ENCODE results near the gene CCDC88B.

DNA sequence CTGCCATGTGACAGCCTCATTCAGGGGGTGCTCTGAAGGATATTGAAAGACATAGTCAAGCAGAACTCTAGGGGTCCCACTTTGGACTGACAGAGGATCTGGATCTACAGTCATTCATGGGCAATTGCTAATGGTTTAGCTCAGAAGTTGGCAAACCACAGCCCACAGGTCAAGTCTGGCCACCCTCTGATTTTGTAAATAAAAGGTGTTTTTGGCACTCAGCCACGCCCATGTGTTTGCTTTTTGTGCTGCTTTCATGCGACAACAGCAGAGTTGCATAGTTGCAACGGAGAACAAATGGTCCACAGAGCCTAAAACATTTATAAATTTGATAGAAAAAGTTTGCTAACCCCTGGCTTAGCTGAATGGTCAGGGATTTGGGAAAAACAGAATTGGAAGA is 60.7 kb downstream of the CCDC88B start:
- TF ChIP-seq, protein P1, sequence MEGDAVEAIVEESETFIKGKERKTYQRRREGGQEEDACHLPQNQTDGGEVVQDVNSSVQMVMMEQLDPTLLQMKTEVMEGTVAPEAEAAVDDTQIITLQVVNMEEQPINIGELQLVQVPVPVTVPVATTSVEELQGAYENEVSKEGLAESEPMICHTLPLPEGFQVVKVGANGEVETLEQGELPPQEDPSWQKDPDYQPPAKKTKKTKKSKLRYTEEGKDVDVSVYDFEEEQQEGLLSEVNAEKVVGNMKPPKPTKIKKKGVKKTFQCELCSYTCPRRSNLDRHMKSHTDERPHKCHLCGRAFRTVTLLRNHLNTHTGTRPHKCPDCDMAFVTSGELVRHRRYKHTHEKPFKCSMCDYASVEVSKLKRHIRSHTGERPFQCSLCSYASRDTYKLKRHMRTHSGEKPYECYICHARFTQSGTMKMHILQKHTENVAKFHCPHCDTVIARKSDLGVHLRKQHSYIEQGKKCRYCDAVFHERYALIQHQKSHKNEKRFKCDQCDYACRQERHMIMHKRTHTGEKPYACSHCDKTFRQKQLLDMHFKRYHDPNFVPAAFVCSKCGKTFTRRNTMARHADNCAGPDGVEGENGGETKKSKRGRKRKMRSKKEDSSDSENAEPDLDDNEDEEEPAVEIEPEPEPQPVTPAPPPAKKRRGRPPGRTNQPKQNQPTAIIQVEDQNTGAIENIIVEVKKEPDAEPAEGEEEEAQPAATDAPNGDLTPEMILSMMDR (IDR thresholded peaks at IDR 0.05; ENCODE audit: poor library complexity, severe bottlenecking), result no peak
- TF ChIP-seq MXI1 (conservative IDR thresholded peaks at IDR 0.05; ENCODE audit: poor library complexity, severe bottlenecking), result no peak
- TF ChIP-seq, protein P2, sequence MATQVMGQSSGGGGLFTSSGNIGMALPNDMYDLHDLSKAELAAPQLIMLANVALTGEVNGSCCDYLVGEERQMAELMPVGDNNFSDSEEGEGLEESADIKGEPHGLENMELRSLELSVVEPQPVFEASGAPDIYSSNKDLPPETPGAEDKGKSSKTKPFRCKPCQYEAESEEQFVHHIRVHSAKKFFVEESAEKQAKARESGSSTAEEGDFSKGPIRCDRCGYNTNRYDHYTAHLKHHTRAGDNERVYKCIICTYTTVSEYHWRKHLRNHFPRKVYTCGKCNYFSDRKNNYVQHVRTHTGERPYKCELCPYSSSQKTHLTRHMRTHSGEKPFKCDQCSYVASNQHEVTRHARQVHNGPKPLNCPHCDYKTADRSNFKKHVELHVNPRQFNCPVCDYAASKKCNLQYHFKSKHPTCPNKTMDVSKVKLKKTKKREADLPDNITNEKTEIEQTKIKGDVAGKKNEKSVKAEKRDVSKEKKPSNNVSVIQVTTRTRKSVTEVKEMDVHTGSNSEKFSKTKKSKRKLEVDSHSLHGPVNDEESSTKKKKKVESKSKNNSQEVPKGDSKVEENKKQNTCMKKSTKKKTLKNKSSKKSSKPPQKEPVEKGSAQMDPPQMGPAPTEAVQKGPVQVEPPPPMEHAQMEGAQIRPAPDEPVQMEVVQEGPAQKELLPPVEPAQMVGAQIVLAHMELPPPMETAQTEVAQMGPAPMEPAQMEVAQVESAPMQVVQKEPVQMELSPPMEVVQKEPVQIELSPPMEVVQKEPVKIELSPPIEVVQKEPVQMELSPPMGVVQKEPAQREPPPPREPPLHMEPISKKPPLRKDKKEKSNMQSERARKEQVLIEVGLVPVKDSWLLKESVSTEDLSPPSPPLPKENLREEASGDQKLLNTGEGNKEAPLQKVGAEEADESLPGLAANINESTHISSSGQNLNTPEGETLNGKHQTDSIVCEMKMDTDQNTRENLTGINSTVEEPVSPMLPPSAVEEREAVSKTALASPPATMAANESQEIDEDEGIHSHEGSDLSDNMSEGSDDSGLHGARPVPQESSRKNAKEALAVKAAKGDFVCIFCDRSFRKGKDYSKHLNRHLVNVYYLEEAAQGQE (IDR thresholded peaks at IDR 0.05; ENCODE audit: borderline replicate concordance), result no peak
- no peak for TF ChIP-seq POLR2AphosphoS5 (IDR thresholded peaks at IDR 0.05)
- no peak for TF ChIP-seq RAD21 (conservative IDR thresholded peaks at IDR 0.05)
- TF ChIP-seq EZH2 (IDR thresholded peaks at IDR 0.05; ENCODE audit: borderline replicate concordance, insufficient read depth, low read length, poor library complexity, severe bottlenecking), result no peak
- no peak for TF ChIP-seq EP300 (conservative IDR thresholded peaks at IDR 0.05; ENCODE audit: poor library complexity, severe bottlenecking)

Data from neural cell (in vitro differentiated cells).